WTC11 (cell line): Measurements from ENCODE around the gene RNF38. TPM values are rescaled to one million over a fixed set of nuclear protein-coding genes. Genes with fewer than 3 reads are reported as not detected.

Experiments
- ATAC-seq: fragments of 200-7000 bp; cut with Tn5 transposase; 2 replicates; pipeline ENCODE4 v1.10.0; 2021; ENCODE audit warnings: mild to moderate bottlenecking, moderate library complexity
- CTCF ChIA-PET: fragments of 300-600 bp; sonication (Branson Sonifier 250); formaldehyde crosslinking; loops from one replicate; lab custom pipeline; 2021; ENCODE audit warnings: antibody characterized with exemption; lab: Charles Lee
- POLR2A ChIA-PET: fragments of 350-600 bp; sonication (Branson Sonifier 250); formaldehyde crosslinking; loops from one replicate; lab custom pipeline; 2021; ENCODE audit warnings: antibody characterized with exemption; lab: Charles Lee
- DNase-seq: peaks from one replicate; pipeline ENCODE4 v3.0.0; 2021; ENCODE audit warnings: low spot score
- H3K27ac Mint-ChIP-seq: 2 replicates; pipeline ENCODE4 v1.8.0; 2021; ENCODE audit warnings: mixed read lengths
- H3K27me3 Mint-ChIP-seq: 2 replicates; pipeline ENCODE4 v1.8.0; 2021; ENCODE audit warnings: low read depth, mild to moderate bottlenecking, moderate library complexity, mixed read lengths
- H3K36me3 Mint-ChIP-seq: 2 replicates; pipeline ENCODE4 v1.8.0; 2021; ENCODE audit warnings: mixed read lengths
- H3K4me1 Mint-ChIP-seq: 2 replicates; pipeline ENCODE4 v1.8.0; 2022; ENCODE audit warnings: mixed read lengths
- H3K4me3 Mint-ChIP-seq: 2 replicates; pipeline ENCODE4 v1.8.0; 2021; ENCODE audit warnings: mild to moderate bottlenecking, moderate library complexity, mixed read lengths
- H3K9me3 Mint-ChIP-seq: 2 replicates; pipeline ENCODE4 v1.8.0; 2021; ENCODE audit warnings: mixed read lengths
- AR ChIP-seq: fragments of 250-450 bp; sonication (Bioruptor Pico); IDR thresholded peaks from 2 replicates; pipeline ENCODE4 v1.9.0; 2021; ENCODE audit warnings: mild to moderate bottlenecking
- CREB1 ChIP-seq: sonication (generic); formaldehyde crosslinking; IDR thresholded peaks from 2 replicates; pipeline ENCODE4 v1.8.0; 2023; ENCODE audit warnings: mild to moderate bottlenecking, missing genetic modification reagents
- ESRRA ChIP-seq: sonication (generic); formaldehyde crosslinking; IDR thresholded peaks from 2 replicates; pipeline ENCODE4 v1.8.1; 2022; ENCODE audit warnings: mild to moderate bottlenecking, missing genetic modification reagents, borderline replicate concordance
- ETV6 ChIP-seq: sonication (generic); formaldehyde crosslinking; IDR thresholded peaks from 2 replicates; pipeline ENCODE4 v1.8.1; 2022; ENCODE audit warnings: mild to moderate bottlenecking, missing genetic modification reagents
- FOXP4 ChIP-seq: sonication (generic); formaldehyde crosslinking; IDR thresholded peaks from 2 replicates; pipeline ENCODE4 v1.8.0; 2022; ENCODE audit warnings: mild to moderate bottlenecking, missing genetic modification reagents
- GABPB1 ChIP-seq: sonication (generic); formaldehyde crosslinking; IDR thresholded peaks from 2 replicates; pipeline ENCODE4 v1.8.1; 2023; ENCODE audit warnings: mild to moderate bottlenecking, missing genetic modification reagents
- GRHL2 ChIP-seq: fragments of 250-450 bp; sonication (Bioruptor Pico); IDR thresholded peaks from 2 replicates; pipeline ENCODE4 v1.8.0; 2022; ENCODE audit warnings: mild to moderate bottlenecking, moderate library complexity; ENCODE audit not compliant: insufficient replicate concordance, severe bottlenecking
- HMGA2 ChIP-seq: fragments of 250-450 bp; sonication (Bioruptor Pico); IDR thresholded peaks from 2 replicates; pipeline ENCODE4 v1.4.0; 2021; ENCODE audit warnings: mild to moderate bottlenecking, moderate library complexity
- MLX ChIP-seq: sonication (generic); formaldehyde crosslinking; IDR thresholded peaks from 2 replicates; pipeline ENCODE4 v1.8.1; 2023; ENCODE audit warnings: mild to moderate bottlenecking, missing genetic modification reagents, moderate library complexity
- NR3C1 ChIP-seq: sonication (generic); formaldehyde crosslinking; conservative IDR thresholded peaks from 2 replicates; pipeline ENCODE4 v1.8.1; 2023; ENCODE audit warnings: low read depth, mild to moderate bottlenecking, missing genetic modification reagents
- ZNF416 ChIP-seq: fragments of 250-450 bp; sonication (Bioruptor Pico); IDR thresholded peaks from 2 replicates; pipeline ENCODE4 v1.9.0; 2021; ENCODE audit warnings: mild to moderate bottlenecking, inconsistent platforms
- ZNF425 ChIP-seq: fragments of 250-450 bp; sonication (Bioruptor Pico); conservative IDR thresholded peaks from 2 replicates; pipeline ENCODE4 v1.9.0; 2021; ENCODE audit warnings: mild to moderate bottlenecking
- ZNF671 ChIP-seq: fragments of 250-450 bp; sonication (Bioruptor Pico); IDR thresholded peaks from 2 replicates; pipeline ENCODE4 v1.8.0; 2021; ENCODE audit warnings: mild to moderate bottlenecking
- total RNA-seq: library from RNA; stranded (reverse); gene quantifications from 3 replicates; pipeline ENCODE4 v1.2.3, GENCODE V29; 2021
- TF ChIP-seq, protein P1 (sequence below): sonication (generic); formaldehyde crosslinking; IDR thresholded peaks from 2 replicates; pipeline ENCODE4 v1.8.1; 2022; ENCODE audit warnings: missing genetic modification reagents, borderline replicate concordance
- TF ChIP-seq, protein P2 (sequence below): sonication (generic); formaldehyde crosslinking; conservative IDR thresholded peaks from 2 replicates; pipeline ENCODE4 v1.8.1; 2022; ENCODE audit warnings: mild to moderate bottlenecking, missing genetic modification reagents
- TF ChIP-seq, protein P3 (sequence below): sonication (generic); formaldehyde crosslinking; IDR thresholded peaks from 2 replicates; pipeline ENCODE4 v1.8.0; 2022; ENCODE audit warnings: mild to moderate bottlenecking, missing genetic modification reagents

The RNF38 gene
- total RNA-seq, 1 experiment from 2014 or later = 56.4 TPM

- ChIA-PET POLR2A (no interaction called here), CTCF (interaction anchor here (2.2 to 3.5 kb wide), 2 partner anchors 11 to 411 kb away, joined by 7 to 26 read pairs; no protein-coding TSS in a partner anchor)
- no peaks in the 10 kb centered on the region; the same call in 1 of the 2 replicates for H3K27me3 Mint-ChIP-seq
- DNase-seq (no peak), ATAC-seq (no peak)
- peaks cover 9% of the 10 kb centered on the region for H3K9me3 Mint-ChIP-seq
- peaks cover 35% of the 10 kb centered on the region for H3K4me1 Mint-ChIP-seq
- no peak for TF ChIP-seq ZNF671 (CRISPR knock-in tag)
- TF ChIP-seq CREB1 = no peak
- no peak for TF ChIP-seq GRHL2 (CRISPR knock-in tag)
- TF ChIP-seq ETV6 (CRISPR knock-in tag) = no peak
- TF ChIP-seq ESRRA (CRISPR knock-in tag) = no peak
- TF ChIP-seq FOXP4 (CRISPR knock-in tag) = no peak
- TF ChIP-seq AR (CRISPR knock-in tag) = no peak
- TF ChIP-seq, protein P1, sequence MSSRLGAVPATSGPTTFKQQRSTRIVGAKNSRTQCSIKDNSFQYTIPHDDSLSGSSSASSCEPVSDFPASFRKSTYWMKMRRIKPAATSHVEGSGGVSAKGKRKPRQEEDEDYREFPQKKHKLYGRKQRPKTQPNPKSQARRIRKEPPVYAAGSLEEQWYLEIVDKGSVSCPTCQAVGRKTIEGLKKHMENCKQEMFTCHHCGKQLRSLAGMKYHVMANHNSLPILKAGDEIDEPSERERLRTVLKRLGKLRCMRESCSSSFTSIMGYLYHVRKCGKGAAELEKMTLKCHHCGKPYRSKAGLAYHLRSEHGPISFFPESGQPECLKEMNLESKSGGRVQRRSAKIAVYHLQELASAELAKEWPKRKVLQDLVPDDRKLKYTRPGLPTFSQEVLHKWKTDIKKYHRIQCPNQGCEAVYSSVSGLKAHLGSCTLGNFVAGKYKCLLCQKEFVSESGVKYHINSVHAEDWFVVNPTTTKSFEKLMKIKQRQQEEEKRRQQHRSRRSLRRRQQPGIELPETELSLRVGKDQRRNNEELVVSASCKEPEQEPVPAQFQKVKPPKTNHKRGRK (CRISPR knock-in tag) = no peak
- TF ChIP-seq NR3C1 (CRISPR knock-in tag) = no peak
- TF ChIP-seq ZNF416 (CRISPR knock-in tag) = no peak
- no peak for TF ChIP-seq MLX (CRISPR knock-in tag)
- no peak for TF ChIP-seq GABPB1 (CRISPR knock-in tag)
- TF ChIP-seq, protein P2, sequence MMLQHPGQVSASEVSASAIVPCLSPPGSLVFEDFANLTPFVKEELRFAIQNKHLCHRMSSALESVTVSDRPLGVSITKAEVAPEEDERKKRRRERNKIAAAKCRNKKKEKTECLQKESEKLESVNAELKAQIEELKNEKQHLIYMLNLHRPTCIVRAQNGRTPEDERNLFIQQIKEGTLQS (CRISPR knock-in tag) = no peak
- TF ChIP-seq ZNF425 (CRISPR knock-in tag) = no peak
- TF ChIP-seq, protein P3, sequence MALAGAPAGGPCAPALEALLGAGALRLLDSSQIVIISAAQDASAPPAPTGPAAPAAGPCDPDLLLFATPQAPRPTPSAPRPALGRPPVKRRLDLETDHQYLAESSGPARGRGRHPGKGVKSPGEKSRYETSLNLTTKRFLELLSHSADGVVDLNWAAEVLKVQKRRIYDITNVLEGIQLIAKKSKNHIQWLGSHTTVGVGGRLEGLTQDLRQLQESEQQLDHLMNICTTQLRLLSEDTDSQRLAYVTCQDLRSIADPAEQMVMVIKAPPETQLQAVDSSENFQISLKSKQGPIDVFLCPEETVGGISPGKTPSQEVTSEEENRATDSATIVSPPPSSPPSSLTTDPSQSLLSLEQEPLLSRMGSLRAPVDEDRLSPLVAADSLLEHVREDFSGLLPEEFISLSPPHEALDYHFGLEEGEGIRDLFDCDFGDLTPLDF (CRISPR knock-in tag) = no peak
- no peak for TF ChIP-seq HMGA2
- H3K27ac Mint-ChIP-seq = no peak overlapping the region; the same call in 1 of the 2 replicates
- no peaks in the 10 kb centered on the region for H3K36me3 Mint-ChIP-seq
- no peak overlapping the region for H3K4me3 Mint-ChIP-seq
These were observed 81.8 kb downstream of the RNF38 start for GRCh38 chr9:36318212-36318802.
